Parathyroid adenoma (tissue), 2 donors: ENCODE measurements around the gene RUFY3.

Experiments
- H2AFZ ChIP-seq: fragments of 300-600 bp; sonication (generic); one replicate; pipeline ENCODE4 v1.7.0; 2017; ENCODE audit warnings: antibody characterized with exemption, mild to moderate bottlenecking
- H3K27ac ChIP-seq: fragments of 300-600 bp; sonication (generic); one replicate; pipeline ENCODE4 v1.7.0; 2017
- H3K27me3 ChIP-seq: fragments of 300-600 bp; sonication (generic); one replicate; pipeline ENCODE4 v1.7.0; 2017; ENCODE audit warnings: low read length; ENCODE audit not compliant: control insufficient read depth, insufficient read depth
- H3K36me3 ChIP-seq: fragments of 300-600 bp; sonication (generic); one replicate; pipeline ENCODE4 v1.7.0; 2017; ENCODE audit warnings: low read length; ENCODE audit not compliant: control insufficient read depth, insufficient read depth
- H3K4me1 ChIP-seq: fragments of 300-600 bp; sonication (generic); one replicate; pipeline ENCODE4 v1.7.0; 2017; ENCODE audit warnings: control low read depth
- H3K4me2 ChIP-seq: fragments of 300-600 bp; sonication (generic); one replicate; pipeline ENCODE4 v1.7.0; 2017; ENCODE audit warnings: low read length
- H3K4me3 ChIP-seq: fragments of 300-600 bp; sonication (generic); one replicate; pipeline ENCODE4 v1.7.0; 2017; ENCODE audit warnings: low read depth, low read length
- H3K79me2 ChIP-seq: fragments of 300-600 bp; sonication (generic); one replicate; pipeline ENCODE4 v1.7.0; 2017; ENCODE audit warnings: control low read depth
- H3K9ac ChIP-seq: fragments of 300-600 bp; sonication (generic); one replicate; pipeline ENCODE4 v1.7.0; 2017; ENCODE audit warnings: mild to moderate bottlenecking
- H3K9me3 ChIP-seq: fragments of 300-600 bp; sonication (generic); one replicate; pipeline ENCODE4 v1.7.0; 2017; ENCODE audit warnings: low read length; ENCODE audit not compliant: control insufficient read depth
- TF ChIP-seq, protein P1 (sequence below): fragments of 300-600 bp; sonication (generic); IDR thresholded peaks from one replicate; pipeline ENCODE4 v1.7.0; 2017; ENCODE audit warnings: antibody characterized with exemption, mild to moderate bottlenecking
- donor health status: primary hyperparathyroidism.

RUFY3 gene

GRCh38 chr4:70855464-70855863 is 133.7 kb downstream of the RUFY3 start:
- H3K4me2 ChIP-seq, result no peak overlapping the region
- no peaks in the 10 kb centered on the region for H3K79me2 ChIP-seq
- TF ChIP-seq, protein P1, sequence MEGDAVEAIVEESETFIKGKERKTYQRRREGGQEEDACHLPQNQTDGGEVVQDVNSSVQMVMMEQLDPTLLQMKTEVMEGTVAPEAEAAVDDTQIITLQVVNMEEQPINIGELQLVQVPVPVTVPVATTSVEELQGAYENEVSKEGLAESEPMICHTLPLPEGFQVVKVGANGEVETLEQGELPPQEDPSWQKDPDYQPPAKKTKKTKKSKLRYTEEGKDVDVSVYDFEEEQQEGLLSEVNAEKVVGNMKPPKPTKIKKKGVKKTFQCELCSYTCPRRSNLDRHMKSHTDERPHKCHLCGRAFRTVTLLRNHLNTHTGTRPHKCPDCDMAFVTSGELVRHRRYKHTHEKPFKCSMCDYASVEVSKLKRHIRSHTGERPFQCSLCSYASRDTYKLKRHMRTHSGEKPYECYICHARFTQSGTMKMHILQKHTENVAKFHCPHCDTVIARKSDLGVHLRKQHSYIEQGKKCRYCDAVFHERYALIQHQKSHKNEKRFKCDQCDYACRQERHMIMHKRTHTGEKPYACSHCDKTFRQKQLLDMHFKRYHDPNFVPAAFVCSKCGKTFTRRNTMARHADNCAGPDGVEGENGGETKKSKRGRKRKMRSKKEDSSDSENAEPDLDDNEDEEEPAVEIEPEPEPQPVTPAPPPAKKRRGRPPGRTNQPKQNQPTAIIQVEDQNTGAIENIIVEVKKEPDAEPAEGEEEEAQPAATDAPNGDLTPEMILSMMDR, result no peak
- H3K36me3 ChIP-seq, result no peaks in the 10 kb centered on the region
- H3K4me1 ChIP-seq, result no peaks in the 10 kb centered on the region
- H3K9me3 ChIP-seq, result no peaks in the 10 kb centered on the region
- H3K9ac ChIP-seq, result no peak overlapping the region
- H3K4me3 ChIP-seq, result no peak overlapping the region
- H3K27me3 ChIP-seq, result no peaks in the 10 kb centered on the region
- no peak overlapping the region for H2AFZ ChIP-seq
- no peak overlapping the region for H3K27ac ChIP-seq
